Ishikawa (cell line): ENCODE measurements around the gene MACROD2.

Experiments
- CEBPB ChIP-seq: IDR thresholded peaks from 2 replicates; pipeline ENCODE4 v1.6.1; 2012
- EP300 ChIP-seq: IDR thresholded peaks from 2 replicates; pipeline ENCODE4 v1.6.1; 2012; ENCODE audit warnings: borderline replicate concordance
- RAD21 ChIP-seq: IDR thresholded peaks from 2 replicates; pipeline ENCODE4 v1.6.1; 2012; ENCODE audit warnings: low read depth

- no peak for TF ChIP-seq CEBPB
- no peak for TF ChIP-seq RAD21
- TF ChIP-seq EP300: no peak
Measured at GRCh38 chr20:15476781-15477180, 1481.5 kb downstream of the MACROD2 start.
